Measurements from ENCODE around the gene GRIK2.

Gene GRIK2

GRCh38 chr6:102051720-102052119 is 658.2 kb downstream of the GRIK2 start:
- TF ChIP-seq FOXP2 (optimal IDR thresholded peaks at IDR 0.05; ENCODE audit: borderline replicate concordance, extremely low read depth, extremely low read length, insufficient read depth) = no peak
- no peak for TF ChIP-seq SIN3A (IDR thresholded peaks at IDR 0.05; ENCODE audit: borderline replicate concordance, insufficient read depth, low read length)
- no peak for TF ChIP-seq TAF1 (IDR thresholded peaks at IDR 0.05; ENCODE audit: borderline replicate concordance, insufficient read depth, low read length)
- no peak for TF ChIP-seq POLR2AphosphoS5 (IDR thresholded peaks at IDR 0.05; ENCODE audit: low read depth, low read length)
- no peak for TF ChIP-seq REST (IDR thresholded peaks at IDR 0.05; ENCODE audit: insufficient read depth in 1 of 2, low read depth in 2 of 2, low read length in 2 of 2)

GRCh38 chr6:102064142-102064541 is 670.6 kb downstream of the GRIK2 start:
- TF ChIP-seq SIN3A (IDR thresholded peaks at IDR 0.05; ENCODE audit: borderline replicate concordance, insufficient read depth, low read length) = no peak
- no peak for TF ChIP-seq REST (IDR thresholded peaks at IDR 0.05; ENCODE audit: insufficient read depth in 1 of 2, low read depth in 2 of 2, low read length in 2 of 2)
- no peak for TF ChIP-seq TAF1 (IDR thresholded peaks at IDR 0.05; ENCODE audit: borderline replicate concordance, insufficient read depth, low read length)
- no peak for TF ChIP-seq FOXP2 (optimal IDR thresholded peaks at IDR 0.05; ENCODE audit: borderline replicate concordance, extremely low read depth, extremely low read length, insufficient read depth)
- no peak for TF ChIP-seq POLR2AphosphoS5 (IDR thresholded peaks at IDR 0.05; ENCODE audit: low read depth, low read length)

GRCh38 chr6:102066301-102066700 is 672.8 kb downstream of the GRIK2 start:
- TF ChIP-seq REST (IDR thresholded peaks at IDR 0.05; ENCODE audit: insufficient read depth in 1 of 2, low read depth in 2 of 2, low read length in 2 of 2) = no peak
- TF ChIP-seq TAF1 (IDR thresholded peaks at IDR 0.05; ENCODE audit: borderline replicate concordance, insufficient read depth, low read length) = no peak; the same call in 1 of the 2 replicates
- no peak for TF ChIP-seq FOXP2 (optimal IDR thresholded peaks at IDR 0.05; ENCODE audit: borderline replicate concordance, extremely low read depth, extremely low read length, insufficient read depth)
- no peak for TF ChIP-seq POLR2AphosphoS5 (IDR thresholded peaks at IDR 0.05; ENCODE audit: low read depth, low read length)
- no peak for TF ChIP-seq SIN3A (IDR thresholded peaks at IDR 0.05; ENCODE audit: borderline replicate concordance, insufficient read depth, low read length)

- TF ChIP-seq SIN3A (IDR thresholded peaks at IDR 0.05; ENCODE audit: borderline replicate concordance, insufficient read depth, low read length) (no peak), REST (IDR thresholded peaks at IDR 0.05; ENCODE audit: insufficient read depth in 1 of 2, low read depth in 2 of 2, low read length in 2 of 2) (no peak), TAF1 (IDR thresholded peaks at IDR 0.05; ENCODE audit: borderline replicate concordance, insufficient read depth, low read length) (no peak), FOXP2 (optimal IDR thresholded peaks at IDR 0.05; ENCODE audit: borderline replicate concordance, extremely low read depth, extremely low read length, insufficient read depth) (no peak), POLR2AphosphoS5 (IDR thresholded peaks at IDR 0.05; ENCODE audit: low read depth, low read length) (no peak)
Observed at GRCh38 chr6:102068349-102068929, 674.9 kb downstream of the GRIK2 start.

Measured in PFSK-1 (cell line).